Natural killer cell (primary cell): ENCODE results near the gene TTC32. TPM values are rescaled to one million over a fixed set of nuclear protein-coding genes. Genes with fewer than 3 reads are reported as not detected.
A peak's percentile ranks its signal among the peaks of the same experiment; 100 is the strongest.

Experiments used
- ATAC-seq, 3 donors: fragments of 150-1000 bp in 2 of 3; fragments of 200-7000 bp in 1 of 3; cut with Tn5 transposase; 1 replicate in 1 of 3; 2 replicates in 2 of 3; pipeline ENCODE4 v1.10.0; 2021; ENCODE audit warnings: mild to moderate bottlenecking in 2 of 3, moderate library complexity in 2 of 3
- DNase-seq, 2 donors: peaks; one replicate each; pipeline versions ENCODE4 v3.0.0 to v3.0.0-alpha.2; 2013 to 2021; ENCODE audit warnings: mixed read lengths in 1 of 2
- H3K27ac ChIP-seq: one replicate; pipeline ENCODE4 v1.5.1; 2013; ENCODE audit warnings: mild to moderate bottlenecking, low read length
- H3K27me3 ChIP-seq: one replicate; pipeline ENCODE4 v1.6.1; 2013; ENCODE audit warnings: low read length; ENCODE audit not compliant: control insufficient read depth, insufficient read depth
- H3K36me3 ChIP-seq: one replicate; pipeline ENCODE4 v1.6.1; 2013; ENCODE audit warnings: low read length; ENCODE audit not compliant: control insufficient read depth, insufficient read depth
- H3K4me1 ChIP-seq: one replicate; pipeline ENCODE4 v1.6.1; 2013; ENCODE audit warnings: low read length; ENCODE audit not compliant: control insufficient read depth, insufficient read depth
- H3K4me3 ChIP-seq: one replicate; pipeline ENCODE4 v1.5.1; 2013; ENCODE audit warnings: low read length
- H3K9me3 ChIP-seq: one replicate; pipeline ENCODE4 v1.6.1; 2013; ENCODE audit warnings: low read length; ENCODE audit not compliant: control insufficient read depth, insufficient read depth
- H3K27ac Mint-ChIP-seq, 2 donors: one replicate each; pipeline ENCODE4 v1.8.0; 2022; ENCODE audit warnings: mild to moderate bottlenecking in 2 of 2, mixed read lengths in 2 of 2, moderate library complexity in 1 of 2
- H3K27me3 Mint-ChIP-seq, 2 donors: one replicate each; pipeline ENCODE4 v1.8.0; 2022; ENCODE audit warnings: low read depth in 2 of 2, mixed read lengths in 2 of 2
- H3K36me3 Mint-ChIP-seq: one replicate; pipeline ENCODE4 v1.8.0; 2022; ENCODE audit warnings: mixed read lengths
- H3K4me1 Mint-ChIP-seq, 2 donors: one replicate each; pipeline ENCODE4 v1.8.0; 2022; ENCODE audit warnings: mixed read lengths in 2 of 2
- H3K4me3 Mint-ChIP-seq: one replicate; pipeline ENCODE4 v1.8.0; 2022; ENCODE audit warnings: mild to moderate bottlenecking, moderate library complexity, mixed read lengths
- H3K9me3 Mint-ChIP-seq, 2 donors: one replicate each; pipeline ENCODE4 v1.8.0; 2022; ENCODE audit warnings: mixed read lengths in 2 of 2
- WGBS: methylation state at CpG from one replicate; pipeline ENCODE4 v1.1.7; 2013; ENCODE audit warnings: missing lambda C conversion rate; ENCODE audit not compliant: insufficient coverage; 5-methylcytosine and 5-hydroxymethylcytosine counted together
- intact Hi-C: fragments of 100-400 bp; cut with micrococcal nuclease; formaldehyde crosslinking; loops from one replicate; pipeline ENCODE4 v1.14.2; 2022
- total RNA-seq, 4 donors: library from RNA; stranded (reverse); fragments of 120-200 nt in 1 of 4; gene quantifications; one replicate each; pipeline versions ENCODE4 v1.2.3 to v1.2.4, GENCODE V29; 2013 to 2022
- TF ChIP-seq, protein P1 (sequence below): fragments of 200-600 bp; IDR thresholded peaks from one replicate; pipeline ENCODE4 v1.8.0; 2022; ENCODE audit warnings: antibody characterized with exemption

TTC32 gene
- total RNA-seq, 3 donors from 2014 or later (not counting 1 experiment from before 2014, with no cell fraction given): 30.4 to 45.3 (median 37.2) TPM

- Mint-ChIP-seq H3K27ac (no peak overlapping the region), H3K36me3 (no peaks in the 10 kb centered on the region), H3K4me1 (no peaks in the 10 kb centered on the region), H3K27me3 (no peaks in the 10 kb centered on the region), H3K4me3 (no peak overlapping the region), H3K9me3 (no peaks in the 10 kb centered on the region)
- ATAC-seq (no peak), DNase-seq (no peak)
- no peaks in the 10 kb centered on the region for H3K27me3 ChIP-seq
- no peaks in the 10 kb centered on the region for H3K9me3 ChIP-seq
- no peak overlapping the region for H3K27ac ChIP-seq
- intact Hi-C loops: no loop called here
- WGBS: 97% methylated on average over 9 of the region's 9 CpGs
- H3K36me3 ChIP-seq: no peaks in the 10 kb centered on the region
- H3K4me3 ChIP-seq: no peak overlapping the region
- H3K4me1 ChIP-seq: no peaks in the 10 kb centered on the region
- TF ChIP-seq, protein P1, sequence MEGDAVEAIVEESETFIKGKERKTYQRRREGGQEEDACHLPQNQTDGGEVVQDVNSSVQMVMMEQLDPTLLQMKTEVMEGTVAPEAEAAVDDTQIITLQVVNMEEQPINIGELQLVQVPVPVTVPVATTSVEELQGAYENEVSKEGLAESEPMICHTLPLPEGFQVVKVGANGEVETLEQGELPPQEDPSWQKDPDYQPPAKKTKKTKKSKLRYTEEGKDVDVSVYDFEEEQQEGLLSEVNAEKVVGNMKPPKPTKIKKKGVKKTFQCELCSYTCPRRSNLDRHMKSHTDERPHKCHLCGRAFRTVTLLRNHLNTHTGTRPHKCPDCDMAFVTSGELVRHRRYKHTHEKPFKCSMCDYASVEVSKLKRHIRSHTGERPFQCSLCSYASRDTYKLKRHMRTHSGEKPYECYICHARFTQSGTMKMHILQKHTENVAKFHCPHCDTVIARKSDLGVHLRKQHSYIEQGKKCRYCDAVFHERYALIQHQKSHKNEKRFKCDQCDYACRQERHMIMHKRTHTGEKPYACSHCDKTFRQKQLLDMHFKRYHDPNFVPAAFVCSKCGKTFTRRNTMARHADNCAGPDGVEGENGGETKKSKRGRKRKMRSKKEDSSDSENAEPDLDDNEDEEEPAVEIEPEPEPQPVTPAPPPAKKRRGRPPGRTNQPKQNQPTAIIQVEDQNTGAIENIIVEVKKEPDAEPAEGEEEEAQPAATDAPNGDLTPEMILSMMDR: no peak
Observed at GRCh38 chr2:19911808-19912509, 10.2 kb upstream of the TTC32 start.

DNA sequence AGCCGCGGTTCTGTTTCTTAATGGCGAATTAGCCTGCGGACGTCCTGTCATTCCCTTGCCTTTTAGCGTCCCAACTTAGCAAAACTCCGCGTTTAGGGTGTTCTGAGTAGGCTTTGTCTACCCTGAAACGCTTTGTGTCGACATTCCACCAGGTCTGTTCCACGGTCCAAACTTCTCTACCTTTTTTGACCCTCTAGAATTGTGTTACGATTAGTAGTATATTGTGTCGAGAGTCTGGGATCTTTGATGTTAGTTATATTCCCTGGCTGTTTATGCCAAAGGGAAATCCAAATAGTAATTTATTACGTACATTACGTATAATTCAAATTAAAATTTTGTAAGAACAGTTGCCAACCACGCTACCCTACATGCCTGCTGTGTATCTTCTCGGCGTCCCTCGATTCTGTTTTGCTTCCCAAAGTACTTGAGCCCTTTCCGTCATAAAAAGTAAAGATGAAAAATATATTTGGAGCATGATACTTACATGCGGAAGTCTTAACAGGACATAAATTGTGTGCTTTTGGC lies 495 bp upstream of the TTC32 start:
- Mint-ChIP-seq H3K4me3 (peak overlapping the region; percentile 95), H3K27ac (peak overlapping the region; percentile 94 to 97), H3K27me3 (peaks cover 6 to 19% of the 10 kb centered on the region in 2 donors), H3K9me3 (no peaks in the 10 kb centered on the region), H3K36me3 (no peaks in the 10 kb centered on the region), H3K4me1 (peaks cover 29 to 39% of the 10 kb centered on the region in 2 donors)
- DNase-seq: peak in 1 of 2 donors; percentile 48
- TF ChIP-seq, protein P1: no peak
- H3K4me3 ChIP-seq: peak overlapping the region; percentile 86
- H3K4me1 ChIP-seq: peaks cover 11% of the 10 kb centered on the region
- no peaks in the 10 kb centered on the region for H3K9me3 ChIP-seq
- H3K27ac ChIP-seq: peak overlapping the region; percentile 98
- no peaks in the 10 kb centered on the region for H3K27me3 ChIP-seq
- ATAC-seq: peak in 1 of 3 donors; percentile 11
- intact Hi-C loops: loop anchor here (5.0 kb wide), 6 partner anchors 90 to 675 kb away; partner anchors contain the start of genes PUM2, RHOB and WDR35
- 0% methylated on average over 14 of the region's 21 CpGs for WGBS
- H3K36me3 ChIP-seq: no peaks in the 10 kb centered on the region

DNA sequence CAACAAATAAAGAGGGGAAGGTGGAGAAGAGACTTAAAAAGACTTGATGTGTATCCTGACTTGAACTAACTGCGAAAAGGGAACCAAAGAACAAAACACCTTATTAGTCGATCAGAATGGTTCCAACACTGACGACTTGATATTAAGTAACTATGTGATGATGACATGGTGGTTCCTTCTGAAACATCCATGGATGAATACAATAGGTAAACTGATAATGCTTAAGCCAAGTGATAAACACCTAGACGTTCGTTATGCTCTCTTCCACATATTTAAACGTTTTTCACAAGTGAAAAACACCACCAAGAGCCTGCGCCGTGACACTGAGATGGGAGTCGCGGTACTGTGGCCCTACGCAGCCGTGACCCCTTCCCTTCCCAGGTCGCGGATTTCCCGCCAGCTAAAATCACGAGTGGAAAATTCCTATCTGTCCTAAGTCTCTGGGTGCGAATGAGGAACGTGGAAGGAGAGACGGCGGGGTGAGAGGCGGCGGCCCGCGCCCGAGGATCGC lies 797 bp downstream of the TTC32 start:
- Histone ChIP-seq H3K27ac (peak overlapping the region; percentile 98), H3K4me3 (peak overlapping the region; percentile 86), H3K27me3 (no peaks in the 10 kb centered on the region), H3K9me3 (no peaks in the 10 kb centered on the region), H3K36me3 (peaks cover 4% of the 10 kb centered on the region), H3K4me1 (peaks cover 11% of the 10 kb centered on the region)
- peak; percentile 0 to 7 (median 2) for ATAC-seq
- H3K4me3 Mint-ChIP-seq: peak overlapping the region; percentile 95
- peak in 1 of 2 donors; percentile 68 for DNase-seq
- no peaks in the 10 kb centered on the region for H3K36me3 Mint-ChIP-seq
- peak overlapping the region; percentile 94 to 97 for H3K27ac Mint-ChIP-seq
- H3K9me3 Mint-ChIP-seq: no peaks in the 10 kb centered on the region
- TF ChIP-seq, protein P1: no peak
- whole genome bisulfite sequencing: 0% methylated on average over 26 of the region's 26 CpGs
- peaks cover 4 to 19% of the 10 kb centered on the region in 2 donors for H3K27me3 Mint-ChIP-seq
- H3K4me1 Mint-ChIP-seq: peaks cover 29 to 40% of the 10 kb centered on the region in 2 donors
- intact Hi-C loops: loop anchor here (1.0 to 5.0 kb wide), 9 partner anchors 91 to 1341 kb away; partner anchors contain the start of genes LAPTM4A, PUM2, RDH14 and RHOB
